CD4-positive, alpha-beta T cell treated with Interleukin-6 at 100 ng/mL for 8 hours (primary cell): Measurements from ENCODE around the gene MPPED1.

Experiments used
- DNase-seq: peaks from one replicate; pipeline ENCODE4 v3.0.0-alpha.2; 2020; ENCODE audit warnings: mixed read lengths, low spot score

MPPED1 gene

GRCh38 chr22:43411869-43412807 is at the start of gene MPPED1:
Gene MPPED1 (plus strand): TSS chr22:43412014. CDS start chr22:43424986, 12,972 bp downstream.
- no peak for DNase-seq

- no peak for DNase-seq
Observed at GRCh38 chr22:43363315-43364168, 48.3 kb upstream of the MPPED1 start.

GRCh38 chr22:43364169-43364435 is 47.7 kb upstream of the MPPED1 start:
- DNase-seq, result no peak

- DNase-seq, result no peak
Observed at GRCh38 chr22:43365715-43366440, 45.9 kb upstream of the MPPED1 start.

- DNase-seq, result no peak
Observed at GRCh38 chr22:43370036-43370435, 41.8 kb upstream of the MPPED1 start.

- DNase-seq, result no peak
Observed at GRCh38 chr22:43375951-43376455, 35.8 kb upstream of the MPPED1 start.

GRCh38 chr22:43376765-43377547 is 34.9 kb upstream of the MPPED1 start:
- DNase-seq, result no peak

- DNase-seq, result no peak
Observed at GRCh38 chr22:43377548-43377895, 34.3 kb upstream of the MPPED1 start.

- DNase-seq, result no peak
Observed at GRCh38 chr22:43377896-43378704, 33.7 kb upstream of the MPPED1 start.

GRCh38 chr22:43381693-43382092 is 30.1 kb upstream of the MPPED1 start:
- DNase-seq, result no peak

GRCh38 chr22:43384863-43385262 is 27.0 kb upstream of the MPPED1 start:
- DNase-seq, result no peak

- DNase-seq, result peak; percentile 69
Observed at GRCh38 chr22:43385770-43386641, 25.8 kb upstream of the MPPED1 start.

- no peak for DNase-seq
Observed at GRCh38 chr22:43387815-43388214, 24.0 kb upstream of the MPPED1 start.

- peak; percentile 61 for DNase-seq
Observed at GRCh38 chr22:43388420-43388851, 23.4 kb upstream of the MPPED1 start.

- no peak for DNase-seq
Observed at GRCh38 chr22:43389227-43389836, 22.5 kb upstream of the MPPED1 start.

GRCh38 chr22:43390166-43390565 is 21.6 kb upstream of the MPPED1 start:
- no peak for DNase-seq

GRCh38 chr22:43390872-43391271 is 20.9 kb upstream of the MPPED1 start:
- no peak for DNase-seq

GRCh38 chr22:43391306-43391705 is 20.5 kb upstream of the MPPED1 start:
- DNase-seq, result no peak

GRCh38 chr22:43392385-43392989 is 19.3 kb upstream of the MPPED1 start:
- no peak for DNase-seq
